IMR-90 (cell line): ENCODE results near the gene LINGO1. TPM values are rescaled to one million over a fixed set of nuclear protein-coding genes. Genes with fewer than 3 reads are reported as not detected.

Experiments
- ATAC-seq: fragments of 200-7000 bp; cut with Tn5 transposase; 2 replicates; pipeline ENCODE4 v1.9.1; 2020; ENCODE audit warnings: low read depth, mild to moderate bottlenecking, moderate library complexity
- BruUV-seq: library from RNA; stranded (reverse); fragments of 400-500 nt; replicated peaks from 2 replicates; lab custom pipeline; 2021; lab: Mats Ljungman, UMichigan
- CTCF ChIA-PET: fragments of 300-600 bp; formaldehyde crosslinking; extraction: SDS; loops from one replicate; lab custom pipeline; 2021; ENCODE audit warnings: antibody characterized with exemption; lab: Yijun Ruan, JAX
- POLR2A ChIA-PET: fragments of 300-600 bp; sonication (Branson Sonifier 250); formaldehyde crosslinking; loops from one replicate; lab custom pipeline; 2022; ENCODE audit warnings: antibody characterized with exemption; ENCODE audit not compliant: unreplicated experiment; lab: Charles Lee
- DNase-seq: peaks from one replicate; pipeline ENCODE4 v3.0.0; 2013
- H2AFZ ChIP-seq: replicated peaks from 2 replicates; pipeline ENCODE3; 2013; ENCODE audit warnings: low read length, mild to moderate bottlenecking; ENCODE audit not compliant: poor library complexity
- H2AK5ac ChIP-seq: 2 replicates; pipeline ENCODE4 v1.6.1; 2013; ENCODE audit warnings: low read depth, low read length, inconsistent platforms
- H2AK9ac ChIP-seq: replicated peaks from 2 replicates; pipeline ENCODE3; 2013; ENCODE audit warnings: mild to moderate bottlenecking, low read depth, low read length, moderate library complexity; ENCODE audit not compliant: poor library complexity
- H2BK120ac ChIP-seq: 2 replicates; pipeline ENCODE4 v1.6.1; 2013; ENCODE audit warnings: low read depth, low read length, inconsistent platforms
- H2BK15ac ChIP-seq: 3 replicates; pipeline ENCODE4 v1.6.1; 2013; ENCODE audit warnings: low read depth, low read length, inconsistent platforms
- H2BK20ac ChIP-seq: 2 replicates; pipeline ENCODE4 v1.6.1; 2013; ENCODE audit warnings: low read depth, mild to moderate bottlenecking, inconsistent platforms, low read length, moderate library complexity
- H2BK5ac ChIP-seq: 2 replicates; pipeline ENCODE4 v1.6.1; 2013; ENCODE audit warnings: mild to moderate bottlenecking, low read depth, low read length, inconsistent platforms; ENCODE audit not compliant: poor library complexity, severe bottlenecking
- H3K14ac ChIP-seq: replicated peaks from 2 replicates; pipeline ENCODE4 v1.6.1; 2013; ENCODE audit warnings: low read depth, low read length, inconsistent platforms
- H3K18ac ChIP-seq: 2 replicates; pipeline ENCODE4 v1.6.1; 2013; ENCODE audit warnings: low read depth, low read length, control low read depth
- H3K23ac ChIP-seq: 2 replicates; pipeline ENCODE4 v1.6.1; 2013; ENCODE audit warnings: low read depth, low read length, inconsistent platforms
- H3K27ac ChIP-seq: 2 replicates; pipeline ENCODE4 v1.5.1; 2013; ENCODE audit warnings: mild to moderate bottlenecking, control low read depth, low read length; ENCODE audit not compliant: insufficient read depth
- H3K27me3 ChIP-seq: 2 replicates; pipeline ENCODE4 v1.6.1; 2013; ENCODE audit warnings: low read length; ENCODE audit not compliant: control insufficient read depth, insufficient read depth
- H3K36me3 ChIP-seq: 2 replicates; pipeline ENCODE4 v1.6.1; 2013; ENCODE audit warnings: low read length, mixed read lengths; ENCODE audit not compliant: control insufficient read depth, insufficient read depth
- H3K4ac ChIP-seq: 2 replicates; pipeline ENCODE4 v1.6.1; 2013; ENCODE audit warnings: low read depth, low read length, inconsistent platforms
- H3K4me1 ChIP-seq: 2 replicates; pipeline ENCODE4 v1.6.1; 2013; ENCODE audit warnings: low read length, mixed read lengths; ENCODE audit not compliant: control insufficient read depth, insufficient read depth
- H3K4me2 ChIP-seq: 2 replicates; pipeline ENCODE4 v1.6.1; 2013; ENCODE audit warnings: low read depth, mild to moderate bottlenecking, control low read depth, low read length, moderate library complexity
- H3K4me3 ChIP-seq: 2 replicates; pipeline ENCODE4 v1.5.1; 2013; ENCODE audit warnings: low read depth, mild to moderate bottlenecking, control low read depth, low read length, moderate library complexity; ENCODE audit not compliant: insufficient read depth
- H3K56ac ChIP-seq: 2 replicates; pipeline ENCODE4 v1.6.1; 2013; ENCODE audit warnings: low read length, inconsistent platforms; ENCODE audit not compliant: insufficient read depth; ENCODE audit errors: extremely low read depth
- H3K79me1 ChIP-seq, 2 experiments: 2 replicates each; pipeline ENCODE4 v1.6.1; 2013; ENCODE audit warnings: low read length in 2 of 2, inconsistent platforms in 1 of 2, low read depth in 1 of 2
- H3K9ac ChIP-seq: 2 replicates; pipeline ENCODE4 v1.6.1; 2013; ENCODE audit warnings: low read depth, low read length, control low read depth
- H3K9me1 ChIP-seq: 2 replicates; pipeline ENCODE4 v1.6.1; 2013; ENCODE audit warnings: low read length, inconsistent platforms; ENCODE audit not compliant: insufficient read depth
- H3K9me3 ChIP-seq: 2 replicates; pipeline ENCODE4 v1.6.1; 2013; ENCODE audit warnings: low read length; ENCODE audit not compliant: control insufficient read depth, insufficient read depth
- H4K20me1 ChIP-seq: 2 replicates; pipeline ENCODE4 v1.6.1; 2013; ENCODE audit warnings: low read length, inconsistent platforms; ENCODE audit not compliant: insufficient read depth
- H4K5ac ChIP-seq: 2 replicates; pipeline ENCODE4 v1.6.1; 2013; ENCODE audit warnings: mild to moderate bottlenecking, low read depth, low read length, control low read depth
- H4K8ac ChIP-seq, 2 experiments: 2 replicates each; pipeline ENCODE4 v1.6.1; 2013; ENCODE audit warnings: low read depth in 2 of 2, low read length in 2 of 2, control low read depth in 1 of 2, inconsistent platforms in 1 of 2
- H4K91ac ChIP-seq: 2 replicates; pipeline ENCODE4 v1.6.1; 2013; ENCODE audit warnings: low read depth, low read length, inconsistent platforms; ENCODE audit not compliant: insufficient read depth
- BHLHE40 ChIP-seq: fragments of 150-350 bp; IDR thresholded peaks from 2 replicates; pipeline ENCODE4 v1.6.1; 2016; ENCODE audit warnings: mild to moderate bottlenecking, low read depth, low read length
- CEBPB ChIP-seq: IDR thresholded peaks from 2 replicates; pipeline ENCODE4 v1.6.1; 2012; ENCODE audit warnings: low read depth, low read length, improper control_type of control experiment
- CTCF ChIP-seq: conservative IDR thresholded peaks from 2 replicates; pipeline ENCODE4 v1.5.1; 2012; ENCODE audit warnings: mild to moderate bottlenecking, low read depth, low read length, improper control_type of control experiment
- ELK1 ChIP-seq: fragments of 150-350 bp; IDR thresholded peaks from 2 replicates; pipeline ENCODE4 v1.6.1; 2016; ENCODE audit warnings: low read depth, mild to moderate bottlenecking, low read length, moderate library complexity, borderline replicate concordance
- FOS ChIP-seq: fragments of 150-350 bp; IDR thresholded peaks from 2 replicates; pipeline ENCODE4 v1.6.1; 2016; ENCODE audit warnings: low read depth, low read length
- MAFK ChIP-seq: IDR thresholded peaks from 2 replicates; pipeline ENCODE4 v1.6.1; 2012; ENCODE audit warnings: low read depth, low read length, improper control_type of control experiment
- RAD21 ChIP-seq: IDR thresholded peaks from 2 replicates; pipeline ENCODE4 v1.6.1; 2012; ENCODE audit warnings: low read length, improper control_type of control experiment
- RFX5 ChIP-seq: IDR thresholded peaks from 2 replicates; pipeline ENCODE4 v1.8.0; 2012; ENCODE audit warnings: low read depth, mild to moderate bottlenecking, low read length, moderate library complexity
- SMC3 ChIP-seq: fragments of 150-350 bp; IDR thresholded peaks from 2 replicates; pipeline ENCODE4 v1.6.1; 2016; ENCODE audit warnings: low read depth, mild to moderate bottlenecking, antibody characterized with exemption, low read length, moderate library complexity
- WGBS, 2 experiments: methylation state at CpG; one replicate each; pipeline versions ENCODE4 v1.1.5 to v1.1.7; 2013; ENCODE audit warnings: missing lambda C conversion rate in 2 of 2; ENCODE audit not compliant: insufficient read length in 1 of 2; ENCODE audit errors: extremely low coverage in 2 of 2; 5-methylcytosine and 5-hydroxymethylcytosine counted together
- dilution Hi-C: fragments of 300-500 bp; cut with HindIII; formaldehyde crosslinking; loops from one replicate; pipeline ENCODE4 v1.14.3; 2018; ENCODE audit warnings: low sequenced_read_pairs; ENCODE audit not compliant: unreplicated experiment
- in situ Hi-C: fragments of 300-500 bp; cut with MboI; formaldehyde crosslinking; loops from 3 replicates; pipeline ENCODE4 v1.14.3; 2019; ENCODE audit warnings: low sequenced_read_pairs, inconsistent platforms, mixed read lengths
- intact Hi-C: fragments of 100-400 bp; cut with micrococcal nuclease; formaldehyde crosslinking; loops from 2 replicates; pipeline ENCODE4 v1.10.0; 2022
- polyA plus RNA-seq, 3 experiments: library from polyadenylated mRNA; depleted of rRNA; stranded (reverse); fragments of >200 nt; gene quantifications; 2 replicates each; pipeline ENCODE4 v1.2.3, GENCODE V29; 2012; ENCODE audit warnings: low replicate concordance in 1 of 3
- total RNA-seq: library from RNA; depleted of rRNA; stranded (reverse); fragments of >200 nt; gene quantifications from 2 replicates; pipeline ENCODE4 v1.2.3, GENCODE V29; 2012

Gene LINGO1
- total and polyA plus RNA-seq, 2 of the 4 experiments (the other 2 are of a cell fraction) = 0.05 TPM; not detected in 1

DNA sequence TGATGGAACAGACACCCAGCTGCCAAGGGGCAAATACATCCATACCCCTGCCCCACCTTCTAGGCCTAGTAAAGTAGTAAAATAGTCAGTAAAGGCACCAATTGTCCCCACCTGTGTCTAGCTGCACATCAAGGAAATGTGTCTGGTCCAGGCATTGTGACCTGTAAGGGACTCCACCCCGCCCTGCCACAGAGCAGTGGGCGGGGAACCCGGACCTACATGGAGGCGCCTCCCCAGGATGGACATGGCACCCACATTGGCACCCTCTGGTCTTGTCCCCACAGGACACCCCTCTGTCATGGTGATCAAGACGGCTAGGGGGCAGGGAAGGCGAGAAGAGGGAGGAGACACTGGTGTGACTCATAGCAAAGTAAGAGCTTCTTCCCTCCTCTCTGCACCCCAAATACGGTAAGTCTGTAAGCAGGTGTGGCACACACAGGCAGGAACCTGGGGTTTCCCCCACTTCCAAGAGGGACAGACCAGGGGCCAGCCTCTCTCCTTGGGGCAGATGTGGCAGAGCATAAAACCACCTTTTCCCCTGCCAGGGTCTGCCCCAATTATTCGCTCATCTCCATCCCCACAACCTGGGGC is 13.5 kb upstream of the LINGO1 start:
- intact Hi-C loops = no loop called here
- H3K4me2 ChIP-seq = no peak overlapping the region

More for the DNA sequence above, 13.5 kb upstream of the LINGO1 start:
- ChIA-PET POLR2A (no interaction called here), CTCF (interaction anchor here (1.4 kb wide), 1 partner anchor 175 kb away, joined by 3 read pairs; no protein-coding TSS in a partner anchor)
- H3K27ac ChIP-seq = no peak overlapping the region
- no peak overlapping the region for H3K18ac ChIP-seq
- no peak overlapping the region for H3K23ac ChIP-seq
- ATAC-seq (no peak), DNase-seq (no peak)
- BruUV-seq = no TSS peak
- no peak overlapping the region for H3K56ac ChIP-seq
- H3K79me1 ChIP-seq = no peaks in the 10 kb centered on the region
- H2BK20ac ChIP-seq = no peak overlapping the region
- H3K9ac ChIP-seq = no peak overlapping the region
- in situ Hi-C loops = no loop called here
- no peak overlapping the region for H3K4me3 ChIP-seq
- H4K8ac ChIP-seq = no peak overlapping the region
- H4K20me1 ChIP-seq = no peaks in the 10 kb centered on the region
- H3K9me1 ChIP-seq = no peaks in the 10 kb centered on the region
- H3K9me3 ChIP-seq = no peaks in the 10 kb centered on the region
- H2BK15ac ChIP-seq = no peak overlapping the region
- H4K91ac ChIP-seq = no peak overlapping the region
- dilution Hi-C loops = no loop called here
- no peak overlapping the region for H3K4ac ChIP-seq
- no CpG with 5 or more reads among the region's 8 CpGs for WGBS, 2 experiments
- H3K14ac ChIP-seq = no peak overlapping the region
- H2AK9ac ChIP-seq = no peak overlapping the region
- no peaks in the 10 kb centered on the region for H3K36me3 ChIP-seq
- no peak overlapping the region for H2AFZ ChIP-seq
- no peak overlapping the region for H2BK120ac ChIP-seq
- peaks cover 55% of the 10 kb centered on the region for H3K27me3 ChIP-seq
- H2BK5ac ChIP-seq = no peak overlapping the region
- TF ChIP-seq CTCF (no peak), FOS (no peak), RAD21 (no peak), MAFK (no peak), SMC3 (no peak), ELK1 (no peak), BHLHE40 (no peak), CEBPB (no peak), RFX5 (no peak)
- no peak overlapping the region for H2AK5ac ChIP-seq
- no peaks in the 10 kb centered on the region for H3K4me1 ChIP-seq
- H4K5ac ChIP-seq = no peak overlapping the region
